Measurements from ENCODE around the gene NAGLU.
"Not testable (repeated sequence)": the region's sequence is repeated elsewhere in the genome, so short reads cannot be mapped to it uniquely, and the experiment has no call there.

NAGLU gene

DNA sequence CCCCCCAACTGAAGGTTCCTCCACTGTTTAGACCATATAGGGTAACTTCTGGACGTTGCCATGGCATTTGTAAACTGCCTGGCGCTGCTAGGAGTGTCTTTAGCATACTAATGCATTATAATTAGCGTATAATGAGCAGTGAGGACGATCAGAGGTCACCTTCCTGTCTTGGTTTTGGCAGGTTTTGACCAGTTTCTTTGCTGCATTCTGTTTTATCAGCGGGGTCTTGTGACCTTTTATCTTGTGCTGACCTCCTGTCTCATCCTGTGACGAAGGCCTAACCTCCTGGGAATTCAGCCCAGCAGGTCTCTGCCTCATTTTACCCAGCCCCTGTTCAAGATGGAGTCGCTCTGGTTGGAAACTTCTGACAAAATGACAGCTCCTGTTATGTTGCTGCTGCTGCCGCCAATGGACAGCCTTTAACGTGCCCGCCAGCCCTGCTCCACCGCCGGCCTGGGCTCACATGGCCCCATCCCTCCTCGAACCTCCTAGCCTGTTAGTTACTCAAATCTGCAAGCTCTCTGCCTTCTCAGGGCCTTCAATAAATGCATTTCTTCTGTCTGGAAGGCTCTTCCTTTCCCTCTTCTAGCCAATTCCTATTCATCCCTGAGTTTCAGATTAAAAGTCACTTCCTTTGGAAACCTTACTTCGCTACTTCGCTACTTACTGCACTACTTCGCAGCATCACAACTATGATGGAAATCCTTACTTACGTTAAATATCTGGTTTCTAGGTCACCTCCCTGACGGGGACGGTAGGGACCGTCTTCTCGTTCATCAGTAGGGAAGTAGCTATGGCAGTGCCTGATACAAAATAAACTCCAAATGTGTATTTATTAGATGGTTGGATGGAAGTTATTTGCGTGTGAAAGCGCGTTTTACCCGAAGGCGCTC, 640 bp upstream of the NAGLU start:
- H3K4me3 ChIP-seq (replicated peaks; ENCODE audit: low read depth, low read length): peak overlapping the region; percentile 69
- TF ChIP-seq, protein P1, sequence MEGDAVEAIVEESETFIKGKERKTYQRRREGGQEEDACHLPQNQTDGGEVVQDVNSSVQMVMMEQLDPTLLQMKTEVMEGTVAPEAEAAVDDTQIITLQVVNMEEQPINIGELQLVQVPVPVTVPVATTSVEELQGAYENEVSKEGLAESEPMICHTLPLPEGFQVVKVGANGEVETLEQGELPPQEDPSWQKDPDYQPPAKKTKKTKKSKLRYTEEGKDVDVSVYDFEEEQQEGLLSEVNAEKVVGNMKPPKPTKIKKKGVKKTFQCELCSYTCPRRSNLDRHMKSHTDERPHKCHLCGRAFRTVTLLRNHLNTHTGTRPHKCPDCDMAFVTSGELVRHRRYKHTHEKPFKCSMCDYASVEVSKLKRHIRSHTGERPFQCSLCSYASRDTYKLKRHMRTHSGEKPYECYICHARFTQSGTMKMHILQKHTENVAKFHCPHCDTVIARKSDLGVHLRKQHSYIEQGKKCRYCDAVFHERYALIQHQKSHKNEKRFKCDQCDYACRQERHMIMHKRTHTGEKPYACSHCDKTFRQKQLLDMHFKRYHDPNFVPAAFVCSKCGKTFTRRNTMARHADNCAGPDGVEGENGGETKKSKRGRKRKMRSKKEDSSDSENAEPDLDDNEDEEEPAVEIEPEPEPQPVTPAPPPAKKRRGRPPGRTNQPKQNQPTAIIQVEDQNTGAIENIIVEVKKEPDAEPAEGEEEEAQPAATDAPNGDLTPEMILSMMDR (IDR thresholded peaks at IDR 0.05; ENCODE audit: low read depth, low read length, missing control alignments): no peak
- DNase-seq (ENCODE audit: extremely low read depth, low read depth): no peak

DNA sequence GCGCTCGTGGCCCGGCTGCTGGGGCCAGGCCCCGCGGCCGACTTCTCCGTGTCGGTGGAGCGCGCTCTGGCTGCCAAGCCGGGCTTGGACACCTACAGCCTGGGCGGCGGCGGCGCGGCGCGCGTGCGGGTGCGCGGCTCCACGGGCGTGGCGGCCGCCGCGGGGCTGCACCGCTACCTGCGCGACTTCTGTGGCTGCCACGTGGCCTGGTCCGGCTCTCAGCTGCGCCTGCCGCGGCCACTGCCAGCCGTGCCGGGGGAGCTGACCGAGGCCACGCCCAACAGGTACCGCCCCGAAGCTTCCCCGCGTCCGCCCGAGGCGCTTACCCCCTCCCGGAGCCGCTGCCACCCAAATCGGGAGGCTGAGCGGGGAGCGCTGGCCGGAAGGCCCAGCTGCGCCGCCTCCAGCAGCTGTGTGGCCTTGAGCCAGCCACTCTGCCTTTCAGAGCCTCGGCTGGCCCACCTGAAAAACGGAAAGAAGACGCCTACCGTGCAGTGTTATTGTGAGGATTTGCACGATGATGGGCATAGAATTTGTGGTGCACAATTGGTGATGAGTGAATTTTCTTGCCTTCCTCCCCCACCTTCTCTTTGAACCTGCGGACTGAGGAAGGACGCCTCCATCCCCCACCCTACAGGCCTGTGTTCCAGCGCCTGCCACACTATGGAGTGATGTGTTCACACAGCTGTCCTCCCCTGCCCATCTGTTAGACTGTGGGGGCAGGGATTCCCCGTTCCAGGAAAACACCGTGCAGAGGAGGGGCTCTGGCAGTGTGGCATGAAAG, 523 bp downstream of the NAGLU start:
- peak overlapping the region; percentile 69 for H3K4me3 ChIP-seq (replicated peaks; ENCODE audit: low read depth, low read length)
- TF ChIP-seq, protein P1 (IDR thresholded peaks at IDR 0.05; ENCODE audit: low read depth, low read length, missing control alignments): no peak
- peak; percentile 38 for DNase-seq (ENCODE audit: extremely low read depth, low read depth)

DNA sequence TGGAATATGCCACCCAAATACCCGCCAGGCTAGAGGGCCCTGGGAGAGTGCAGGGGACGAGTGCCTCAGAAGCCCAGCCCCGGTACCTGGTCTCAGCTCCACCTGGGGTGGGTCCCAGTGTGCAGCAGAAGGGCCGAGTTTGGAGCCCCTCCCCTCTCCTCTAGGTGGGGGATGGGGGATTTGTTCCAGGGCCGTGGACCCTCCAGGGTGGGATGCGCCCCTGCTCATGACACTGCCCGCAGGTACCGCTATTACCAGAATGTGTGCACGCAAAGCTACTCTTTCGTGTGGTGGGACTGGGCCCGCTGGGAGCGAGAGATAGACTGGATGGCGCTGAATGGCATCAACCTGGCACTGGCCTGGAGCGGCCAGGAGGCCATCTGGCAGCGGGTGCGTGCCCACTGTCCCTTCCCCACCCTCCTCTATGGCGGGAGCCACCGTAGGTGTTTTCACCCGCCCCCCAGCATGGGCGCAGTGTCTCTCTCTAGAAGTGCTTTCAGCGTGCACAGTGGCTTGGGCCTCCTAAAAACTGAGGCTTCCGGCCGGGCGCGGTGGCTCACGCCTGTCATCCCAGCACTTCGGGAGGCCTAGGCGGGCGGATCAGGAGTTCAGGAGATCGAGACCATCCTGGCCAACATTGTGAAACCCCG, 1.2 kb downstream of the NAGLU start:
- TF ChIP-seq, protein P1 (IDR thresholded peaks at IDR 0.05; ENCODE audit: low read depth, low read length, missing control alignments): no peak
- peak overlapping the region; percentile 69 for H3K4me3 ChIP-seq (replicated peaks; ENCODE audit: low read depth, low read length)
- DNase-seq (ENCODE audit: extremely low read depth, low read depth): no peak

DNA sequence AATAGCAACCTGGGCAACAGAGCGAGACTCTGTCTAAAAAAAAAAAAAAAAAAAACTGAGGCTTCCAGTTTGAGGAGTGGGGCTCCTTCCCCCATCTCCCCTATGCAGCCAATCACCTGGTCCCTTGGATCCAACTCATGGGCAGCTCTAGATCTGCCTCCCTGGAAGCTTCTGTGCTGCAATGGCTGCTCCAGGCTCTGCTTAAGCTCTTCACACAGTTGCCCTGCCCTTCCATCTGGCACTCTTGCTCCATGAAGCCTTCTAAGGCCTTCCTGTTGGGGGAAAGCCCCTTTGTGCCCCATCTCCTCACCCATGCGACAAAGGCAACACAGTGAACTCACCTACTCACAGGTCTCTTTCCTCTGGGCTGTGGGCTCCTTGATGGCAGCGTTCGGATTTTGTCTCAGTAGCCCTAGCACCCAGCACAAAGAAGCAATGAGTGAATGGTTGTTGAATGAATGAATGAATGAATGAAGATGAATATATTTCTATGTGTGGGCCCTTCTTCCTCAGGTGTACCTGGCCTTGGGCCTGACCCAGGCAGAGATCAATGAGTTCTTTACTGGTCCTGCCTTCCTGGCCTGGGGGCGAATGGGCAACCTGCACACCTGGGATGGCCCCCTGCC, 1.9 kb downstream of the NAGLU start:
- H3K4me3 ChIP-seq (replicated peaks; ENCODE audit: low read depth, low read length): no peak overlapping the region
- TF ChIP-seq, protein P1 (IDR thresholded peaks at IDR 0.05; ENCODE audit: low read depth, low read length, missing control alignments): no peak
- DNase-seq (ENCODE audit: extremely low read depth, low read depth): no peak

DNA sequence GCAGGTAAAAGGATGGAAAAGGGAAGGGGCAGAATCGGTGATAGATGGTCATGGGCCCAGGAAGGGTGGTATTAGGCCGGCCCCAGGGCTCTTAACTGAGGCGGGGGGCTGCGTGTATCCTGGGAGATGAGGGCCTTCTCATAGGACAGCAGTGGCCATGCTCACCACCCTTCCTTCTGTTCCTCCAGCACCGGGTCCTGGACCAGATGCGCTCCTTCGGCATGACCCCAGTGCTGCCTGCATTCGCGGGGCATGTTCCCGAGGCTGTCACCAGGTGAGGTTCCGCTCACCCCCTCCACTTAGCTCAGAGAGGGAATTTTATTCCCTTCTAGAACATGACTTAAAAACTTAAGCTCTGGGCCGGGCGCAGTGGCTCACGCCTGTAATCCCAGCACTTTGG, 2.4 kb downstream of the NAGLU start:
- TF ChIP-seq, protein P1 (IDR thresholded peaks at IDR 0.05; ENCODE audit: low read depth, low read length, missing control alignments): no peak
- H3K4me3 ChIP-seq (replicated peaks; ENCODE audit: low read depth, low read length): no peak overlapping the region
- no peak for DNase-seq (ENCODE audit: extremely low read depth, low read depth)

DNA sequence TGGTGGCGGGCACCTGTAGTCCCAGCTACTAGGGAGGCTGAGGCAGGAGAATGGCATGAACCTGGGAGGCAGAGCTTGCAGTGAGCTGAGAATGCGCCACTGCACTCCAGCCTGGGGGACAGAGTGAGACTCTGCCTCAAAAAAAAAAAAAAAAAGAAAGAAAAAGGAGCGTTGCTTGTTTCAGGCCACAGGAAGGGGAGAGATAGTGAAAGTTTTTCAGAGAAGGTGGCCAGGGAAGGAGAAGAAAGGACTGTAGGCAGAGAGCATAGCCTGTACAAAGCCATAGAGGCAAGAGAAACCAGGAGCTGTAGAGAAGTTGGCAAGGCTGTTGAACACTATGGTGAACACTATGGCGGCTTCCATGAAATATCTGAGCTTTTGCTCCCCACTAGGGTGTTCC, 4.5 kb downstream of the NAGLU start:
- not testable (repeated sequence) for H3K4me3 ChIP-seq (replicated peaks; ENCODE audit: low read depth, low read length); DNase-seq (ENCODE audit: extremely low read depth, low read depth)

Data from HFF-Myc (cell line).